Mammary epithelial cell (primary cell): ENCODE data around the gene SNAPC1.

Experiments
- EZH2 ChIP-seq: IDR thresholded peaks from 2 replicates; pipeline ENCODE4 v1.6.1; 2012; ENCODE audit warnings: low read length, inconsistent platforms, borderline replicate concordance
- TF ChIP-seq, protein P1 (sequence below), 2 donors: IDR thresholded peaks in 1 of 2; conservative IDR thresholded peaks in 1 of 2; 2 replicates each; pipeline ENCODE4 v1.5.1; 2011 to 2012; ENCODE audit warnings: inconsistent platforms in 2 of 2, low read length in 2 of 2, mild to moderate bottlenecking in 2 of 2, control low read depth in 1 of 2, low read depth in 1 of 2; ENCODE audit not compliant: insufficient read depth in 1 of 2; ENCODE audit errors: extremely low read depth in 1 of 2

DNA sequence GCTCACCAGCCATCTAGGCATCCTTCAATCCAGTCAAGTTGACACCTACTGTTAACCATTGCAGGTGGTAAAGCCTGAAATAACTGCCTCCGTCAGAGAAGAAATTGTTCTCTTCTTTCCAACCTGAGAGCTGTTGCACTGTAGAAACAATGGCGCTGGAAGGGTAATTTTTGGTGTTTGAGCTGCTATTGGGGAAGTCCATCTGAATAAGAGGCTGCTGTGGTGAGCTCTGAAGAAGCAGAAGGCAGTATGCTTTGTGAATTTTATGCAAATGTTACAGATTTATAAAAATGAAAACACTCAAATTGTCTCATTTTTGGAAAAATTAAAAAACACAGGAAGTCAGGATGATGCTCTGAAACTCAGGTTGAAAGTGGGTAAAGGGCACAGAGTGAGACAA, 60.2 kb downstream of the SNAPC1 start:
- TF ChIP-seq, protein P1, sequence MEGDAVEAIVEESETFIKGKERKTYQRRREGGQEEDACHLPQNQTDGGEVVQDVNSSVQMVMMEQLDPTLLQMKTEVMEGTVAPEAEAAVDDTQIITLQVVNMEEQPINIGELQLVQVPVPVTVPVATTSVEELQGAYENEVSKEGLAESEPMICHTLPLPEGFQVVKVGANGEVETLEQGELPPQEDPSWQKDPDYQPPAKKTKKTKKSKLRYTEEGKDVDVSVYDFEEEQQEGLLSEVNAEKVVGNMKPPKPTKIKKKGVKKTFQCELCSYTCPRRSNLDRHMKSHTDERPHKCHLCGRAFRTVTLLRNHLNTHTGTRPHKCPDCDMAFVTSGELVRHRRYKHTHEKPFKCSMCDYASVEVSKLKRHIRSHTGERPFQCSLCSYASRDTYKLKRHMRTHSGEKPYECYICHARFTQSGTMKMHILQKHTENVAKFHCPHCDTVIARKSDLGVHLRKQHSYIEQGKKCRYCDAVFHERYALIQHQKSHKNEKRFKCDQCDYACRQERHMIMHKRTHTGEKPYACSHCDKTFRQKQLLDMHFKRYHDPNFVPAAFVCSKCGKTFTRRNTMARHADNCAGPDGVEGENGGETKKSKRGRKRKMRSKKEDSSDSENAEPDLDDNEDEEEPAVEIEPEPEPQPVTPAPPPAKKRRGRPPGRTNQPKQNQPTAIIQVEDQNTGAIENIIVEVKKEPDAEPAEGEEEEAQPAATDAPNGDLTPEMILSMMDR (conservative IDR thresholded peaks at IDR 0.05 in 1 of 2, IDR thresholded peaks at IDR 0.05 in 1 of 2; ENCODE audit: extremely low read depth in 1 of 2, insufficient read depth in 1 of 2, low read depth in 1 of 2, low read length in 2 of 2) = no peak
- no peak for TF ChIP-seq EZH2
